Panc1 (cell line): ENCODE results near the gene LAG3. TPM values are rescaled to one million over a fixed set of nuclear protein-coding genes. Genes with fewer than 3 reads are reported as not detected.

Experiments
- ATAC-seq: fragments of 200-7000 bp; cut with Tn5 transposase; 2 replicates; pipeline ENCODE4 v1.9.1; 2020; ENCODE audit warnings: mild to moderate bottlenecking, moderate library complexity
- BruUV-seq: library from RNA; stranded (reverse); fragments of 400-500 nt; replicated peaks from 2 replicates; lab custom pipeline; 2021; lab: Mats Ljungman, UMichigan
- CTCF ChIA-PET: fragments of 300-600 bp; sonication (Branson Sonifier 250); formaldehyde crosslinking; loops from one replicate; lab custom pipeline; 2022; ENCODE audit warnings: antibody characterized with exemption; lab: Charles Lee
- POLR2A ChIA-PET: fragments of 300-600 bp; sonication (Branson Sonifier 250); formaldehyde crosslinking; loops from one replicate; lab custom pipeline; 2022; ENCODE audit warnings: antibody characterized with exemption; lab: Charles Lee
- DNase-seq: peaks from one replicate; pipeline ENCODE4 v3.0.0-alpha.2; 2010; ENCODE audit warnings: low read depth, low spot score
- H3K27ac ChIP-seq: 2 replicates; pipeline ENCODE4 v1.5.1; 2011; ENCODE audit warnings: mild to moderate bottlenecking, low read length, inconsistent platforms
- H3K27me3 ChIP-seq: fragments of 200-500 bp; sonication (Bioruptor generic); 2 replicates; pipeline ENCODE4 v1.6.0; 2014; ENCODE audit warnings: low read length, inconsistent platforms; ENCODE audit not compliant: control insufficient read depth, insufficient read depth
- H3K36me3 ChIP-seq: fragments of 200-500 bp; sonication (Bioruptor generic); 2 replicates; pipeline ENCODE4 v1.5.1; 2014; ENCODE audit warnings: inconsistent platforms, mild to moderate bottlenecking, low read length, moderate library complexity; ENCODE audit not compliant: control insufficient read depth, insufficient read depth
- H3K4me1 ChIP-seq: 2 replicates; pipeline ENCODE4 v1.5.1; 2011; ENCODE audit warnings: inconsistent platforms, mild to moderate bottlenecking, low read length, moderate library complexity; ENCODE audit not compliant: control insufficient read depth, insufficient read depth
- H3K4me3 ChIP-seq, 2 experiments: 2 replicates each; pipeline ENCODE4 v1.5.1; 2011 to 2012; ENCODE audit warnings: low read depth in 2 of 2, low read length in 2 of 2, mild to moderate bottlenecking in 2 of 2, inconsistent platforms in 1 of 2, moderate library complexity in 1 of 2
- H3K9me3 ChIP-seq: fragments of 200-500 bp; sonication (Bioruptor generic); 2 replicates; pipeline ENCODE4 v1.5.1; 2014; ENCODE audit warnings: low read depth, mild to moderate bottlenecking, inconsistent platforms, low read length, moderate library complexity; ENCODE audit not compliant: control insufficient read depth, insufficient read depth
- POLR2AphosphoS5 ChIP-seq: IDR thresholded peaks from 2 replicates; pipeline ENCODE4 v1.6.1; 2012; ENCODE audit warnings: mild to moderate bottlenecking, low read depth, low read length, moderate library complexity
- SIN3A ChIP-seq: IDR thresholded peaks from 2 replicates; pipeline ENCODE4 v1.6.1; 2012; ENCODE audit warnings: low read depth, mild to moderate bottlenecking, low read length, moderate library complexity, borderline replicate concordance; ENCODE audit not compliant: insufficient read depth
- TCF7L2 ChIP-seq: IDR thresholded peaks from 2 replicates; pipeline ENCODE4 v1.6.1; 2011; ENCODE audit warnings: mild to moderate bottlenecking, low read depth, low read length, inconsistent platforms
- in situ Hi-C: cut with HindIII; loops from 2 replicates; pipeline ENCODE4 v1.10.0; 2016; ENCODE audit warnings: low sequenced_read_pairs, low pct_unique_long_range_greater_than_20kb
- intact Hi-C: fragments of 100-400 bp; cut with micrococcal nuclease; formaldehyde crosslinking; loops from one replicate; pipeline ENCODE4 v1.10.0; 2022; ENCODE audit not compliant: unreplicated experiment
- total RNA-seq: library from RNA; stranded (reverse); gene quantifications from one replicate; pipeline ENCODE4 v1.2.1, GENCODE V29; 2021; ENCODE audit not compliant: unreplicated experiment
- TF ChIP-seq, protein P1 (sequence below): fragments of 450-650 bp; IDR thresholded peaks from 2 replicates; pipeline ENCODE4 v1.5.1; 2017; ENCODE audit warnings: mild to moderate bottlenecking
- TF ChIP-seq, protein P2 (sequence below), 2 experiments: IDR thresholded peaks; 2 replicates each; pipeline ENCODE4 v1.6.1; 2011 to 2012; ENCODE audit warnings: low read depth in 2 of 2, control low read depth in 1 of 2, low read length in 1 of 2, mild to moderate bottlenecking in 1 of 2, moderate library complexity in 1 of 2; ENCODE audit not compliant: insufficient read depth in 1 of 2

LAG3 gene
- total RNA-seq, 1 experiment from 2014 or later: 2.7 TPM

DNA sequence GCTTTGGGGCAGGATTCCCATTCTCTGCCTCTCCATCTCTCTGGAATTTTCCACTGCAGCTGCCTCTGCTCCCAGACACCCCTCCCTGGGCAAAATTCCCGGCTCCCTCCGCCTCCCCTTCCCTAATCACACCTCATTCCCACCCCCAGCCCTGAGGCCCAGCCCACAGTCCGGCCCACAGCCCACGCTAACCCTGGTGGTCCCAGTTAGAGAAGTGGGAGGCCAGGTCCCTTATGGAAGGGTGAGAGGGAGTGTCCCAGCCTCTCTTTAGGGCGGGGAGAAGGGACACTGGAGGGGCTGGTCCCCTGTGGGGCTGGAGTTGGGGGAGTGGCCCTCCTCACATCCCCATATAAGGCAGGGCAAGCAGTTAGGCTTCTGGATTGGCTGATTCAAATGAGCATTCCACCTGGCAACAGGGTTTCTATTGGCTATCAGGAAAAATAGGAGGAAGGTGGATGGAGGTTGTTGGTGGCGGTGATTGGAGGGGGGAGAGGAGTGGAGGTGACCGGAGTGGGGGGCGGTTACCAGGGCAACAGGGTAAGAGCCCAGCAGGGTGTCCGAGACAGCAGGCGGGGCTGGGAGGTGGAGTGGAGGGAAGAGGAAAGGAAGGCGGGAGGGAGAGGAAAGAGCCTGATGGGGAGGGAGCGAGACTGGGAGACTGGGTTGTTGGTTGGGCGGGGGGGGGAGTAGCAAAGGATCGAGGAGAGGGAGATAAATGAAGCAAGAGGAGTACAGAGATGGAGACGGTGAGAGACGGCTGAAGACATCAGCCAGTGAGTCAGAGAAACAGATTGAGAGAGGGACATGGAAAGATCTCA lies 8.1 kb upstream of the LAG3 start:
- H3K9me3 ChIP-seq: no peaks in the 10 kb centered on the region
- no TSS peak for BruUV-seq
- peak; percentile 81 for ATAC-seq
- H3K27me3 ChIP-seq: no peaks in the 10 kb centered on the region
- ChIA-PET POLR2A (no interaction called here), CTCF (interaction anchor here (0.6 kb wide), 1 partner anchor 123 kb away, joined by 3 read pairs; no protein-coding TSS in a partner anchor)
- H3K27ac ChIP-seq: peak overlapping the region; percentile 96
- peaks cover 2% of the 10 kb centered on the region; the same call in 1 of the 2 replicates for H3K36me3 ChIP-seq
- H3K4me1 ChIP-seq: peaks cover 29% of the 10 kb centered on the region
- in situ Hi-C loops: no loop called here
- TF ChIP-seq POLR2AphosphoS5 (no peak; the same call in 1 of the 2 replicates), SIN3A (no peak), TCF7L2 (no peak)
- TF ChIP-seq, protein P1, sequence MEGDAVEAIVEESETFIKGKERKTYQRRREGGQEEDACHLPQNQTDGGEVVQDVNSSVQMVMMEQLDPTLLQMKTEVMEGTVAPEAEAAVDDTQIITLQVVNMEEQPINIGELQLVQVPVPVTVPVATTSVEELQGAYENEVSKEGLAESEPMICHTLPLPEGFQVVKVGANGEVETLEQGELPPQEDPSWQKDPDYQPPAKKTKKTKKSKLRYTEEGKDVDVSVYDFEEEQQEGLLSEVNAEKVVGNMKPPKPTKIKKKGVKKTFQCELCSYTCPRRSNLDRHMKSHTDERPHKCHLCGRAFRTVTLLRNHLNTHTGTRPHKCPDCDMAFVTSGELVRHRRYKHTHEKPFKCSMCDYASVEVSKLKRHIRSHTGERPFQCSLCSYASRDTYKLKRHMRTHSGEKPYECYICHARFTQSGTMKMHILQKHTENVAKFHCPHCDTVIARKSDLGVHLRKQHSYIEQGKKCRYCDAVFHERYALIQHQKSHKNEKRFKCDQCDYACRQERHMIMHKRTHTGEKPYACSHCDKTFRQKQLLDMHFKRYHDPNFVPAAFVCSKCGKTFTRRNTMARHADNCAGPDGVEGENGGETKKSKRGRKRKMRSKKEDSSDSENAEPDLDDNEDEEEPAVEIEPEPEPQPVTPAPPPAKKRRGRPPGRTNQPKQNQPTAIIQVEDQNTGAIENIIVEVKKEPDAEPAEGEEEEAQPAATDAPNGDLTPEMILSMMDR: no peak
- TF ChIP-seq, protein P2, sequence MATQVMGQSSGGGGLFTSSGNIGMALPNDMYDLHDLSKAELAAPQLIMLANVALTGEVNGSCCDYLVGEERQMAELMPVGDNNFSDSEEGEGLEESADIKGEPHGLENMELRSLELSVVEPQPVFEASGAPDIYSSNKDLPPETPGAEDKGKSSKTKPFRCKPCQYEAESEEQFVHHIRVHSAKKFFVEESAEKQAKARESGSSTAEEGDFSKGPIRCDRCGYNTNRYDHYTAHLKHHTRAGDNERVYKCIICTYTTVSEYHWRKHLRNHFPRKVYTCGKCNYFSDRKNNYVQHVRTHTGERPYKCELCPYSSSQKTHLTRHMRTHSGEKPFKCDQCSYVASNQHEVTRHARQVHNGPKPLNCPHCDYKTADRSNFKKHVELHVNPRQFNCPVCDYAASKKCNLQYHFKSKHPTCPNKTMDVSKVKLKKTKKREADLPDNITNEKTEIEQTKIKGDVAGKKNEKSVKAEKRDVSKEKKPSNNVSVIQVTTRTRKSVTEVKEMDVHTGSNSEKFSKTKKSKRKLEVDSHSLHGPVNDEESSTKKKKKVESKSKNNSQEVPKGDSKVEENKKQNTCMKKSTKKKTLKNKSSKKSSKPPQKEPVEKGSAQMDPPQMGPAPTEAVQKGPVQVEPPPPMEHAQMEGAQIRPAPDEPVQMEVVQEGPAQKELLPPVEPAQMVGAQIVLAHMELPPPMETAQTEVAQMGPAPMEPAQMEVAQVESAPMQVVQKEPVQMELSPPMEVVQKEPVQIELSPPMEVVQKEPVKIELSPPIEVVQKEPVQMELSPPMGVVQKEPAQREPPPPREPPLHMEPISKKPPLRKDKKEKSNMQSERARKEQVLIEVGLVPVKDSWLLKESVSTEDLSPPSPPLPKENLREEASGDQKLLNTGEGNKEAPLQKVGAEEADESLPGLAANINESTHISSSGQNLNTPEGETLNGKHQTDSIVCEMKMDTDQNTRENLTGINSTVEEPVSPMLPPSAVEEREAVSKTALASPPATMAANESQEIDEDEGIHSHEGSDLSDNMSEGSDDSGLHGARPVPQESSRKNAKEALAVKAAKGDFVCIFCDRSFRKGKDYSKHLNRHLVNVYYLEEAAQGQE (IDR thresholded peaks at IDR 0.05; ENCODE audit: insufficient read depth in 1 of 2, low read depth in 2 of 2, low read length in 1 of 2): no peak
- intact Hi-C loops: no loop called here
- H3K4me3 ChIP-seq: peak overlapping the region; percentile 9 to 60; a peak in 2 of 4 replicates
- DNase-seq: peak; percentile 86

DNA sequence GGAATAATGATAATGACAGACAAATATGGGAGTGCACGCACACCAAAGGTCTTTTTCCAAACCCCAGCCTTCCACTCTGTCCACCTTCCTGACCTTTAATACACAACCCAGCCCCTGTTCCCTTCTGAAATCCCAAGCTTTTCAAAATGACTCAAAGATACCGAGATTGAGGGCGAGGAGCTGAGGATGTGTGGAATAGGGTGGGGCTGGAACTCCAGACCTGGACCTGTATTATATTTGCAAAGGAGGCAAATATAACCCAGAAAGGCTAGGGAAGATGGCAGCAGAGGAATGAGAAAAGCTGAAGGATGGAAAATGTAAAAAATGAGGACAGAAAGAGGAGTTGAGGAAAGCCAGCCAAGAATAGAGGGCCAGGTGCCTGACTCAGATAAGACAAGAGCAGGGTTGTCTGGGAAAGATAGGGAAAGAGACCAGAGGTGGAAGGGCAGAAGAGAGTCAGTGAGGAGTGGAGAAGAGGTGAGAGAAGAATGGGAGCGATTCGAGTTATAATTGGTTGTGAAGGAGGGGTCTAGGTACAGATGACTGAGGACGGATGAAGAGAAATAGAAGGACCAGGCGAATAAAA lies 7.2 kb upstream of the LAG3 start:
- Histone ChIP-seq H3K27me3 (no peaks in the 10 kb centered on the region), H3K4me3 (peak overlapping the region; percentile 60 to 91), H3K27ac (peak overlapping the region; percentile 96), H3K36me3 (peaks cover 2% of the 10 kb centered on the region), H3K4me1 (peaks cover 35% of the 10 kb centered on the region), H3K9me3 (no peaks in the 10 kb centered on the region)
- no peak for DNase-seq
- intact Hi-C loops: no loop called here
- no peak for ATAC-seq
- TF ChIP-seq, protein P2 (IDR thresholded peaks at IDR 0.05; ENCODE audit: insufficient read depth in 1 of 2, low read depth in 2 of 2, low read length in 1 of 2): no peak
- TF ChIP-seq POLR2AphosphoS5 (no peak), SIN3A (no peak), TCF7L2 (no peak)
- TF ChIP-seq, protein P1: no peak
- ChIA-PET POLR2A (interaction anchor here (0.6 kb wide), 1 partner anchor 53 kb away, joined by 5 read pairs; no protein-coding TSS in a partner anchor), CTCF (interaction anchor here (1.3 to 1.7 kb wide), 2 partner anchors 12 to 69 kb away, joined by 4 to 12 read pairs; partner anchors contain the start of gene MLF2)
- no TSS peak for BruUV-seq
- in situ Hi-C loops: no loop called here
